Endothelial cell (in vitro differentiated cells): ENCODE measurements around the gene FAM117A. TPM values are rescaled to one million over a fixed set of nuclear protein-coding genes. Genes with fewer than 3 reads are reported as not detected.
"Not testable (repeated sequence)": the region's sequence is repeated elsewhere in the genome, so short reads cannot be mapped to it uniquely, and the experiment has no call there.

Source experiments
- DNase-seq: peaks from one replicate; pipeline ENCODE4 v3.0.0; 2021; ENCODE audit warnings: low spot score
- H3K27ac Mint-ChIP-seq: one replicate; pipeline ENCODE4 v1.8.0; 2021; ENCODE audit warnings: mixed read lengths, inconsistent platforms; ENCODE audit not compliant: unreplicated experiment
- H3K27me3 Mint-ChIP-seq: one replicate; pipeline ENCODE4 v1.8.0; 2021; ENCODE audit warnings: mild to moderate bottlenecking, moderate library complexity, mixed read lengths, inconsistent platforms; ENCODE audit not compliant: unreplicated experiment
- H3K36me3 Mint-ChIP-seq: one replicate; pipeline ENCODE4 v1.8.0; 2021; ENCODE audit warnings: mild to moderate bottlenecking, low read depth, mixed read lengths, inconsistent platforms; ENCODE audit not compliant: unreplicated experiment
- H3K4me1 Mint-ChIP-seq: one replicate; pipeline ENCODE4 v1.8.0; 2021; ENCODE audit warnings: mild to moderate bottlenecking, mixed read lengths, inconsistent platforms; ENCODE audit not compliant: unreplicated experiment
- H3K4me3 Mint-ChIP-seq: one replicate; pipeline ENCODE4 v1.8.0; 2021; ENCODE audit warnings: mild to moderate bottlenecking, mixed read lengths, inconsistent platforms; ENCODE audit not compliant: unreplicated experiment
- H3K9me3 Mint-ChIP-seq: one replicate; pipeline ENCODE4 v1.8.0; 2021; ENCODE audit warnings: mixed read lengths, inconsistent platforms; ENCODE audit not compliant: unreplicated experiment
- CTCF ChIP-seq: fragments of 200-600 bp; sonication (generic); IDR thresholded peaks from one replicate; pipeline ENCODE4 v1.5.0; 2021; ENCODE audit warnings: antibody characterized with exemption; ENCODE audit not compliant: unreplicated experiment
- total RNA-seq: library from RNA; stranded (reverse); fragmentation: NEBNext Ultra II Directional; extraction: Animal tissue kit (Norgen Biotek cat#: 25700); gene quantifications from one replicate; pipeline ENCODE4 v1.2.1, GENCODE V29; 2021; ENCODE audit not compliant: unreplicated experiment

FAM117A gene
- total RNA-seq, 1 donor from 2014 or later: 9.2 TPM

GRCh38 chr17:49677933-49678847 lies 85.7 kb downstream of the FAM117A start, which contains the start of gene SPOP:
Gene SPOP (minus strand): TSS chr17:49678097. CDS start chr17:49622810, 55,287 bp downstream.
- H3K4me3 Mint-ChIP-seq: peak within 1 kb of the TSS; percentile 94
- H3K4me1 Mint-ChIP-seq: peaks cover 35% of the 10 kb centered on the region
- peaks cover 4% of the 10 kb centered on the region for H3K36me3 Mint-ChIP-seq
- no peaks in the 10 kb centered on the region for H3K9me3 Mint-ChIP-seq
- peak within 1 kb of the TSS; percentile 93 for H3K27ac Mint-ChIP-seq
- H3K27me3 Mint-ChIP-seq: peaks cover 6% of the 10 kb centered on the region
- peak; percentile 98 for DNase-seq
- TF ChIP-seq CTCF: no peak

- peak overlapping the region; percentile 93 for H3K27ac Mint-ChIP-seq
- peaks cover 6% of the 10 kb centered on the region for H3K27me3 Mint-ChIP-seq
- H3K36me3 Mint-ChIP-seq: peaks cover 4% of the 10 kb centered on the region
- peak; percentile 98 for DNase-seq
- H3K9me3 Mint-ChIP-seq: no peaks in the 10 kb centered on the region
- no peak for TF ChIP-seq CTCF
- H3K4me1 Mint-ChIP-seq: peaks cover 33% of the 10 kb centered on the region
- H3K4me3 Mint-ChIP-seq: peak overlapping the region; percentile 94
Observed at GRCh38 chr17:49677134-49677932, 86.6 kb downstream of the FAM117A start.

- Mint-ChIP-seq H3K36me3 (peaks cover 4% of the 10 kb centered on the region), H3K27ac (peak overlapping the region; percentile 93), H3K4me3 (peak overlapping the region; percentile 94), H3K27me3 (peaks cover 6% of the 10 kb centered on the region), H3K4me1 (peaks cover 30% of the 10 kb centered on the region), H3K9me3 (no peaks in the 10 kb centered on the region)
- no peak for DNase-seq
- TF ChIP-seq CTCF: no peak
Observed at GRCh38 chr17:49676276-49676868, 87.6 kb downstream of the FAM117A start.

GRCh38 chr17:49674507-49674906 lies 89.4 kb downstream of the FAM117A start:
- H3K4me3 Mint-ChIP-seq: no peak overlapping the region
- no peak for TF ChIP-seq CTCF
- no peak for DNase-seq
- H3K9me3 Mint-ChIP-seq: no peaks in the 10 kb centered on the region
- H3K27ac Mint-ChIP-seq: peak overlapping the region; percentile 93
- H3K36me3 Mint-ChIP-seq: peaks cover 4% of the 10 kb centered on the region
- peaks cover 32% of the 10 kb centered on the region for H3K4me1 Mint-ChIP-seq
- H3K27me3 Mint-ChIP-seq: peaks cover 6% of the 10 kb centered on the region

DNA sequence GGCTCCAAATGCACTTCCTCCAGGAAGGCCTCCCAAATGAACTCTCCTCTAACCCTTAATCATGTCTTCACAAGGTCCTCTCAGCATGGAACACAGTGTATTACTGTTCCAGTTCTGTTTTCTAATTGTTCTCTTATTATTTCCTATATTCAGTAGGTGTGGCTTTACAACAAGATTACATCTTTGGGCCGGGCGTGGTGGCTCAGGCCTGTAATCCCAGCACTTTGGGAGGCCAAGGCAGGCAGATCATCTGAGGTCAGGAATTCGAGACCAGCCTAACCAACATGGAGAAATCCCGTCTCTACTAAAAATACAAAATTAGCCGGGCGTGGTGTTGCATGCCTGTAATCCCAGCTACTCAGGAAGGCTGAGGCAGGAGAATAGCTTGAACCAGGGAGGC lies 90.3 kb downstream of the FAM117A start:
- not testable (repeated sequence) for H3K27me3 Mint-ChIP-seq, H3K4me3 Mint-ChIP-seq, H3K36me3 Mint-ChIP-seq, H3K9me3 Mint-ChIP-seq, DNase-seq, H3K27ac Mint-ChIP-seq
- H3K4me1 Mint-ChIP-seq: peaks cover 32% of the 10 kb centered on the region
